ENCODE results near the gene PARP12. TPM values are rescaled to one million over a fixed set of nuclear protein-coding genes. Genes with fewer than 3 reads are reported as not detected.

PARP12 gene
- total RNA-seq, 1 donor from 2014 or later: 14.1 TPM

DNA sequence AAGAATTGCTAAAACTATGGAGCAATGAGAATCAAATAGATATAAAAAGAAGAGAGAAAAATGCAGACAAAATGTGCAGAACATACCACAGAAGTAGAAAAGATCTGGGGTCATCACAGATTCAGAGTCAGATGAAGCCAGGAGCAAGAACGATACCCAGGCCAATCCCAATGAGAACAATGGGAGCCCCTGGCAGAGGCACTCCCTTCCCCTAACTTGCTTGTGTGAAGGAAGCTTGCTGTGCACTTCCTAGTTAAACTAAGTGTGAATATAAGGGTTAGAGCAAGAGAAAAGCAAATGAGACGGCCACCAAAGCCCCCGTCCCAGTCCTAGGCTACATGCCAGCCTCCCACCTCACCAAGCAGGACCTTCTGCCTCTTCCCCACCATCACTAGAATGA, 12.7 kb downstream of the PARP12 start:
- no peak overlapping the region for H3K4me3 ChIP-seq (ENCODE audit: low read length in 3 of 3)
- H3K9me3 ChIP-seq (ENCODE audit: control insufficient read depth in 3 of 3, low read length in 3 of 3): no peaks in the 10 kb centered on the region
- H3K27me3 ChIP-seq (ENCODE audit: control insufficient read depth in 3 of 3, insufficient read depth in 3 of 3, low read length in 3 of 3): no peaks in the 10 kb centered on the region
- H3K9ac ChIP-seq (ENCODE audit: low read depth in 1 of 3, low read length in 3 of 3): no peak overlapping the region
- H3K27ac ChIP-seq (ENCODE audit: low read depth, low read length): no peak overlapping the region
- peaks cover 0 to 5% (median 0%) of the 10 kb centered on the region in 3 donors for H3K4me1 ChIP-seq (ENCODE audit: control insufficient read depth in 3 of 3, insufficient read depth in 3 of 3, low read length in 3 of 3)
- peaks cover 2 to 8% (median 2%) of the 10 kb centered on the region in 3 donors for H3K36me3 ChIP-seq (ENCODE audit: control insufficient read depth in 3 of 3, insufficient read depth in 3 of 3, low read length in 3 of 3)

DNA sequence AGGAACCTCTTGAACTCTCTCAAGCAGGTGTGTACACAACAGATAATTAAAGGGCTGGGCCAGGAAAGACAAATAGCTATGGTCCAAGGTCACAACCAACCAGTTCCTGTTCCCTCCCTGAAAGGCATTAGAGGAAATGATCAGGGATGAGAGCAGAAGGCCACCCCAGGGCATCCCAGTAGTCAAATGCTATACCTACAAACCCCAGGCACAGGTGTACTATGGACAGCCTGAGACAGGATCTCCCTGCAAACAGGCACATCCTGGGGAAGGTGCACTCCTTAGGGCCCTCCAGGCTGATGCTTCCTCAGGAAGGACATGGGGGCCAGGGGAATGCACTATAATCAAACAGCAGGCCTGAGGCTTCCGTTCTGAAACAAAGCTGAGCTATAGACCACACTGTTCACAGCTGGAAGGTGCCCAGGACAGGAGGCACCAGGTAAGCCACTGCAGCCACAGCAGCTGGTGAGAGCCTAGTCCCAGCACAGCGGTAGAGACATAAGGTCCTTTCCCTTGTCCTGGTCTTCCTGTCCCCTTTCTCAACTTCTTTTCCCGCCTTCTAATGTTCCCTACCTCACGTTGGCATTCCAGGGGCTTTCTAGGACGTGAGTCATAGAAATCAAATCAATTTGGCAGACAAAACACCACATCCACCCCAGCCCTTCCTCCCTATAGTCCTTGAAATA, 13.3 kb downstream of the PARP12 start:
- H3K27ac ChIP-seq (ENCODE audit: low read depth, low read length): no peak overlapping the region
- H3K4me3 ChIP-seq (ENCODE audit: low read length in 3 of 3): no peak overlapping the region
- no peaks in the 10 kb centered on the region for H3K9me3 ChIP-seq (ENCODE audit: control insufficient read depth in 3 of 3, low read length in 3 of 3)
- H3K36me3 ChIP-seq (ENCODE audit: control insufficient read depth in 3 of 3, insufficient read depth in 3 of 3, low read length in 3 of 3): peaks cover 2 to 8% (median 5%) of the 10 kb centered on the region in 3 donors
- no peak overlapping the region for H3K9ac ChIP-seq (ENCODE audit: low read depth in 1 of 3, low read length in 3 of 3)
- H3K27me3 ChIP-seq (ENCODE audit: control insufficient read depth in 3 of 3, insufficient read depth in 3 of 3, low read length in 3 of 3): no peaks in the 10 kb centered on the region
- H3K4me1 ChIP-seq (ENCODE audit: control insufficient read depth in 3 of 3, insufficient read depth in 3 of 3, low read length in 3 of 3): peaks cover 0 to 5% (median 0%) of the 10 kb centered on the region in 3 donors

DNA sequence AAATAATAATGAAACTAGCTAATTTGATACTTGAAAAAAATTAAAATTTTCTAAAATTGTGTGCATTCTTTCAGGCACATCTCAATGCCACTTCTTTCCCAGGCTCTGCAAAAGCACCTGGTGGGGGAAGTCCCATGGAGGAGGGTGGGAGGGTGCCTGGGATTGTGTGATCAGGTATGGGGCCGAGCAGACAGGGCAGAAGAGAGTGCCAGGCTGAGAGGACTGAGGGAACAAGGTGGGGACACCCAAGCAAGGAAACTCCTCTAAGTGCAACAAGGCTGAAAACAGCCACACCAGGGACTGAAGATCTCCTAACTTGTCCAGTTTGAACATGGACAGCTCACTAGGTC, 13.8 kb downstream of the PARP12 start:
- no peak overlapping the region for H3K27ac ChIP-seq (ENCODE audit: low read depth, low read length)
- no peak overlapping the region for H3K9ac ChIP-seq (ENCODE audit: low read depth in 1 of 3, low read length in 3 of 3)

DNA sequence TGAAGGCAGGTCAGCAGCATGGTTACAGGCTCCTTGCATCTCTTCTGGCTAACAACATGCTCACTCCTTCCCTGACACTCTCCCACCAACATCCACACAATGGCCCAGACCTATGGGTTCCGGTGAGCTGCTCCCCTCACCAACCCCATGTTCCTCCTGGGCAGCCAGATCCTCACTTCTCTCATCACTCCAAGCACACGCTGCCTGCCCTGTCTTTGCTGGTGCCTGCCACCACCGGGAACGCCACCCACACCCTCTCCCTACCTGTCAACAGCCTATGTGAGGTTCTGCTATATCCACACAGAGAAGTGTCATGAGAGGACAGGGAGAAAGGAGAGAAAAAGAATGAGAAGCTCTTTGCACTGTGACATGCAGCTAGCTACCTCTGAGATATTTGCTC, 14.6 kb downstream of the PARP12 start:
- Histone ChIP-seq H3K36me3 (ENCODE audit: control insufficient read depth in 3 of 3, insufficient read depth in 3 of 3, low read length in 3 of 3) (peaks cover 0 to 8% (median 8%) of the 10 kb centered on the region in 3 donors), H3K27ac (ENCODE audit: low read depth, low read length) (no peak overlapping the region), H3K9ac (ENCODE audit: low read depth in 1 of 3, low read length in 3 of 3) (no peak overlapping the region), H3K4me1 (ENCODE audit: control insufficient read depth in 3 of 3, insufficient read depth in 3 of 3, low read length in 3 of 3) (peaks cover 0 to 5% (median 0%) of the 10 kb centered on the region in 3 donors), H3K9me3 (ENCODE audit: control insufficient read depth in 3 of 3, low read length in 3 of 3) (no peaks in the 10 kb centered on the region), H3K4me3 (ENCODE audit: low read length in 3 of 3) (no peak overlapping the region), H3K27me3 (ENCODE audit: control insufficient read depth in 3 of 3, insufficient read depth in 3 of 3, low read length in 3 of 3) (no peaks in the 10 kb centered on the region)

More for the DNA sequence above, 13.8 kb downstream of the PARP12 start:
- Histone ChIP-seq H3K4me1 (ENCODE audit: control insufficient read depth in 3 of 3, insufficient read depth in 3 of 3, low read length in 3 of 3) (peaks cover 0 to 5% (median 0%) of the 10 kb centered on the region in 3 donors), H3K9me3 (ENCODE audit: control insufficient read depth in 3 of 3, low read length in 3 of 3) (no peaks in the 10 kb centered on the region), H3K27me3 (ENCODE audit: control insufficient read depth in 3 of 3, insufficient read depth in 3 of 3, low read length in 3 of 3) (no peaks in the 10 kb centered on the region), H3K36me3 (ENCODE audit: control insufficient read depth in 3 of 3, insufficient read depth in 3 of 3, low read length in 3 of 3) (peaks cover 0 to 8% (median 8%) of the 10 kb centered on the region in 3 donors), H3K4me3 (ENCODE audit: low read length in 3 of 3) (no peak overlapping the region)

DNA sequence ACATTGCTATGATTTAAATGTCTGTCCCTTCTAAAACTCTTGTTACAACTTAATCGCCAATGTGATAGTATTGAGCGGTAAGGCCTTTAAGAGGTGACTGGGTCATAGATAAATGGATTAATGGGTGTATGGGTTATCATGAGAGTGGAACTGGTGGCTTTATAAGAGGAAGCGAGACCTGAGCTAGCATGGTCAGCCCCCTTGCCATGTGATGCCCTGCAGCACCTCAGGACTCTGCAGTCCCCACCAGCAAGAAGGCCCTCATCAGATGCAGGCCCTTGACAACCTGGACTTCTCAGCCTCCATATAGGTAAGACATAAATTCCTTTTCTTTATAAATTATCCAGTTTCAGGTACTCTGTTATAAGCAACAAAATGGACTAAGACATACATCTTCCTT, 15.6 kb downstream of the PARP12 start:
- Histone ChIP-seq H3K9me3 (ENCODE audit: control insufficient read depth in 3 of 3, low read length in 3 of 3) (no peaks in the 10 kb centered on the region), H3K4me3 (ENCODE audit: low read length in 3 of 3) (no peak overlapping the region), H3K27ac (ENCODE audit: low read depth, low read length) (no peak overlapping the region), H3K27me3 (ENCODE audit: control insufficient read depth in 3 of 3, insufficient read depth in 3 of 3, low read length in 3 of 3) (no peaks in the 10 kb centered on the region), H3K9ac (ENCODE audit: low read depth in 1 of 3, low read length in 3 of 3) (no peak overlapping the region), H3K4me1 (ENCODE audit: control insufficient read depth in 3 of 3, insufficient read depth in 3 of 3, low read length in 3 of 3) (peaks cover 0 to 5% (median 0%) of the 10 kb centered on the region in 3 donors), H3K36me3 (ENCODE audit: control insufficient read depth in 3 of 3, insufficient read depth in 3 of 3, low read length in 3 of 3) (peaks cover 0 to 8% (median 8%) of the 10 kb centered on the region in 3 donors)

DNA sequence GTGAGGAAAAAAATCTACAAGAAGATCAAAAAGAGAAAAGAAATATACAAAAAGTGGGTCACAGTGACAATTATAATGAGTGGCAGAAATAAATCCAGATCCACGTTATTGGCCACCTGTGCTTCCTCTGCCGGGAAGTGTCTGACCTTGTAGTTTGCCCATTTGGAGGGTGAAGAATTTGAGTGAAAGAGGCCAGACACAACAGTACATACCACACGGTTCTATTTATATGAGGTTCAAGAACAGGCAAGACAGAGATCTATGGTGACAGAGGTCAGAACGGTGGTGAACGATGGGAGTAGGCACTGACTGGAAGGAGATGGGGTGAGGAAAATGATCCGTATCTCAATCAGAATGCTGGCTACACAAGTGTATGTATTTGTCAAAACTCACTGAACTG, 17.1 kb downstream of the PARP12 start:
- Histone ChIP-seq H3K4me1 (ENCODE audit: control insufficient read depth in 3 of 3, insufficient read depth in 3 of 3, low read length in 3 of 3) (peaks cover 0 to 5% (median 0%) of the 10 kb centered on the region in 3 donors), H3K27ac (ENCODE audit: low read depth, low read length) (no peak overlapping the region), H3K27me3 (ENCODE audit: control insufficient read depth in 3 of 3, insufficient read depth in 3 of 3, low read length in 3 of 3) (no peaks in the 10 kb centered on the region), H3K4me3 (ENCODE audit: low read length in 3 of 3) (no peak overlapping the region), H3K9me3 (ENCODE audit: control insufficient read depth in 3 of 3, low read length in 3 of 3) (no peaks in the 10 kb centered on the region), H3K9ac (ENCODE audit: low read depth in 1 of 3, low read length in 3 of 3) (no peak overlapping the region), H3K36me3 (ENCODE audit: control insufficient read depth in 3 of 3, insufficient read depth in 3 of 3, low read length in 3 of 3) (peaks cover 0 to 15% (median 14%) of the 10 kb centered on the region in 3 donors)

DNA sequence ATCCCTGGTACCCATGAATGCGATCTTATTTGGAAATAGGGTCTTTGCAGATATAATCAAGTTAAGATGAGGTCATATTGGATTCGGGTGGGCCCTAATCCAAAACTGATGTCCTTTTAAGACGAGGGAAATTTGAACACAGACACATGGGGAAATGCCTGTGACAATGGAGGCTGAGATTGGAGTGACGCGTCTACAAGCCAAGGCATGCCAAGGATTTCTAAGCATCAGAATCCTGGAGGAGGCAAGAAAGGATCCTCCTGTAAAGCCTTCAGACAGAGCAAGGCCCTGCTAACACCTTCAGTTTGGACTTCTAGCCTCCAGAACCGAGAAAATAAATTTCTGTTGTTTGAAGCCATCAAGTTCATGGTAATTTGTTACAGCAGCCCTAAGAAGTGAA, 18.5 kb downstream of the PARP12 start:
- Histone ChIP-seq H3K36me3 (ENCODE audit: control insufficient read depth in 3 of 3, insufficient read depth in 3 of 3, low read length in 3 of 3) (peaks cover 5 to 23% (median 14%) of the 10 kb centered on the region in 3 donors), H3K27ac (ENCODE audit: low read depth, low read length) (no peak overlapping the region), H3K9ac (ENCODE audit: low read depth in 1 of 3, low read length in 3 of 3) (no peak overlapping the region), H3K9me3 (ENCODE audit: control insufficient read depth in 3 of 3, low read length in 3 of 3) (no peaks in the 10 kb centered on the region), H3K4me1 (ENCODE audit: control insufficient read depth in 3 of 3, insufficient read depth in 3 of 3, low read length in 3 of 3) (peaks cover 0 to under 1% (median 0%) of the 10 kb centered on the region in 3 donors), H3K4me3 (ENCODE audit: low read length in 3 of 3) (no peak overlapping the region), H3K27me3 (ENCODE audit: control insufficient read depth in 3 of 3, insufficient read depth in 3 of 3, low read length in 3 of 3) (no peaks in the 10 kb centered on the region)

DNA sequence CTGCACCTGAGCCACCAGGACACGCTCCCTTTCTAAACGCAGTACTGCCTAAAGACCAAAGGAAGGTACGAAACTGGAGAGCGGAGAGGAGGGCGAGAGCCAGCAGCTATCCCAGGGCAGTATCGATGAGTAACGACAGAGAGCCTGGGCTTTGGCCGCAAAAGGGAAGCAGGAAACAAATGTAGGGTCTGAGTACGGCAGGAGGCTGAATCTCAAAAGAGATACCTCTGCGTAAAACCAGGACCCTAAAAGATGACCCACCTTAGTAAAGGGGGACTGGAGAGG, 20.4 kb downstream of the PARP12 start:
- H3K4me3 ChIP-seq (ENCODE audit: low read length in 3 of 3): no peak overlapping the region
- H3K4me1 ChIP-seq (ENCODE audit: control insufficient read depth in 3 of 3, insufficient read depth in 3 of 3, low read length in 3 of 3): peaks cover 0 to 4% (median 0%) of the 10 kb centered on the region in 3 donors
- no peak overlapping the region for H3K27ac ChIP-seq (ENCODE audit: low read depth, low read length)
- H3K9ac ChIP-seq (ENCODE audit: low read depth in 1 of 3, low read length in 3 of 3): no peak overlapping the region
- peaks cover 13 to 31% (median 21%) of the 10 kb centered on the region in 3 donors for H3K36me3 ChIP-seq (ENCODE audit: control insufficient read depth in 3 of 3, insufficient read depth in 3 of 3, low read length in 3 of 3)
- no peaks in the 10 kb centered on the region for H3K27me3 ChIP-seq (ENCODE audit: control insufficient read depth in 3 of 3, insufficient read depth in 3 of 3, low read length in 3 of 3)
- H3K9me3 ChIP-seq (ENCODE audit: control insufficient read depth in 3 of 3, low read length in 3 of 3): no peaks in the 10 kb centered on the region

DNA sequence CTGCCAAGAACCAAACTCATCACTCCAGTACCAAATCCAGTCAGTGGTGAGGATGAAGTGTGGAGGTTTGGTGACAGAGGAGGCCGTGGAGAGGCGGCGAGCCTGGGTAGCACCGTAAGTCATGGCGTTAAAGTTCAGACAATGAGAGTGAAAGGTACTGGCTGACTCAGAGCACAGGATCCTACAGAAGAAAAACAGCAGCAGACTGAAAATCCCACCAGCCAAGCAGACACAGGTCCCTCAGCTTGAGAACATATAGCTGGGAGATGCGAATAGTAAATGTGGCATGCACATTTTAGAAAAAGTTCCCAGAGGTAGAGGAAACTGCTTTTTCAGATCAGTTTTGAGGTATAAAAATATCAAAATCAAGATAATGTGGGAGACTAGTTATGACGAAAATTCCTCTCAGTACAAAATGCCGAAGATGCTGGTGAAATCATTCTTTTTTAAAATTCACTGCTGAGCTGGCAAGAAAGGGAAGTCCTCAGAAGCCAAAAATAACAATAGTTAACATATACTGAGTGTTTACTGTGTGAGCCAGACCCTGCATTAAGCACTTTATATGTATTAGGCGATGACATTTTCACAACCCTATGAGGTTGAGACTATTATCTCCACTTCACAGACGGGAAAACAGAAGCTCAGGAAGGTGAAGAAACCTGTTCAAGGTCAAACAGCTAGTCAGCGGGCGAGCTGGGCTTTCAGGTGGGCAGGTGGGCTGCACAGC, 20.9 kb downstream of the PARP12 start:
- Histone ChIP-seq H3K27me3 (ENCODE audit: control insufficient read depth in 3 of 3, insufficient read depth in 3 of 3, low read length in 3 of 3) (no peaks in the 10 kb centered on the region), H3K36me3 (ENCODE audit: control insufficient read depth in 3 of 3, insufficient read depth in 3 of 3, low read length in 3 of 3) (peaks cover 15 to 33% (median 23%) of the 10 kb centered on the region in 3 donors), H3K4me1 (ENCODE audit: control insufficient read depth in 3 of 3, insufficient read depth in 3 of 3, low read length in 3 of 3) (peaks cover 0 to 4% (median 0%) of the 10 kb centered on the region in 3 donors), H3K9me3 (ENCODE audit: control insufficient read depth in 3 of 3, low read length in 3 of 3) (no peaks in the 10 kb centered on the region), H3K4me3 (ENCODE audit: low read length in 3 of 3) (no peak overlapping the region), H3K9ac (ENCODE audit: low read depth in 1 of 3, low read length in 3 of 3) (no peak overlapping the region), H3K27ac (ENCODE audit: low read depth, low read length) (no peak overlapping the region)

DNA sequence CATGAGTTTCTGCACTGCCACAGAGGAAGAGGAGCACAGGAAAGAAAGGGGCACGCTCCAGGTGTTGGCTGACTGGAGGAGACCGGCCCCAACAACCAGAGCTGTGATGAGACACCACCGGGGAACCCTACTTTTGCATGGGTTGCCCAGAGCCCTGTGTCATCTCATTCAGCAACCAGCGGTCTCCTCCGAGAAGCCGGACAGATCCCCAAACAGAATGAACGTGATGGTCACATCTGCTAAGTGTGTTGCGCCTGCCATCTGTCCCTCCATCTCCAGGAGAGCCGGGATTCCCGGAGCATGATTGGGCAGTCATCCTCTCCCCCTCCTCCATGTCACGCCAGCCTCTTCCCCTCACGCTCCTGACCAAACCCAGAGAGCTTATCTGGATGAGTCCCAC, 22.9 kb downstream of the PARP12 start:
- H3K36me3 ChIP-seq (ENCODE audit: control insufficient read depth in 3 of 3, insufficient read depth in 3 of 3, low read length in 3 of 3): peaks cover 15 to 35% (median 21%) of the 10 kb centered on the region in 3 donors
- no peaks in the 10 kb centered on the region for H3K9me3 ChIP-seq (ENCODE audit: control insufficient read depth in 3 of 3, low read length in 3 of 3)
- no peaks in the 10 kb centered on the region for H3K27me3 ChIP-seq (ENCODE audit: control insufficient read depth in 3 of 3, insufficient read depth in 3 of 3, low read length in 3 of 3)
- H3K4me3 ChIP-seq (ENCODE audit: low read length in 3 of 3): no peak overlapping the region
- H3K27ac ChIP-seq (ENCODE audit: low read depth, low read length): no peak overlapping the region
- H3K4me1 ChIP-seq (ENCODE audit: control insufficient read depth in 3 of 3, insufficient read depth in 3 of 3, low read length in 3 of 3): peaks cover 0 to 4% (median 0%) of the 10 kb centered on the region in 3 donors
- H3K9ac ChIP-seq (ENCODE audit: low read depth in 1 of 3, low read length in 3 of 3): no peak overlapping the region
